GM12891 (cell line): Measurements from ENCODE around the gene HDAC2.
"Not testable (repeated sequence)": the region's sequence is repeated elsewhere in the genome, so short reads cannot be mapped to it uniquely, and the experiment has no call there.

Experiments used
- DNase-seq: peaks from one replicate; pipeline ENCODE4 v3.0.0; 2011; ENCODE audit warnings: low spot score; ENCODE audit not compliant: insufficient read length
- FAIRE-seq: peaks from 2 replicates; lab custom pipeline; 2011; peaks lifted over from hg19 to GRCh38; lab: Jason Lieb, UNC
- PAX5 ChIP-seq: IDR thresholded peaks from 2 replicates; pipeline ENCODE4 v1.6.1; 2011; ENCODE audit warnings: low read length, moderate library complexity, mild to moderate bottlenecking; ENCODE audit not compliant: insufficient read depth, severe bottlenecking
- POLR2A ChIP-seq: IDR thresholded peaks from 2 replicates; pipeline ENCODE4 v1.6.1; 2011; ENCODE audit warnings: low read depth, low read length, control low read depth
- POLR2AphosphoS5 ChIP-seq: IDR thresholded peaks from 2 replicates; pipeline ENCODE4 v1.6.1; 2011; ENCODE audit warnings: low read depth, low read length, control low read depth
- POU2F2 ChIP-seq: IDR thresholded peaks from 2 replicates; pipeline ENCODE4 v1.6.1; 2011; ENCODE audit warnings: low read depth, mild to moderate bottlenecking, control low read depth, low read length, moderate library complexity
- SPI1 ChIP-seq: IDR thresholded peaks from 2 replicates; pipeline ENCODE4 v1.6.1; 2011; ENCODE audit warnings: low read depth, low read length, control low read depth
- TAF1 ChIP-seq: IDR thresholded peaks from 2 replicates; pipeline ENCODE4 v1.6.1; 2011; ENCODE audit warnings: low read depth, low read length, control low read depth

HDAC2 gene

GRCh38 chr6:113949499-113949898, 21.4 kb downstream of the HDAC2 start:
- DNase-seq (no peak), FAIRE-seq (no peak)
- TF ChIP-seq PAX5 (no peak), POLR2AphosphoS5 (no peak), SPI1 (no peak), POLR2A (no peak), TAF1 (no peak), POU2F2 (no peak)

DNA sequence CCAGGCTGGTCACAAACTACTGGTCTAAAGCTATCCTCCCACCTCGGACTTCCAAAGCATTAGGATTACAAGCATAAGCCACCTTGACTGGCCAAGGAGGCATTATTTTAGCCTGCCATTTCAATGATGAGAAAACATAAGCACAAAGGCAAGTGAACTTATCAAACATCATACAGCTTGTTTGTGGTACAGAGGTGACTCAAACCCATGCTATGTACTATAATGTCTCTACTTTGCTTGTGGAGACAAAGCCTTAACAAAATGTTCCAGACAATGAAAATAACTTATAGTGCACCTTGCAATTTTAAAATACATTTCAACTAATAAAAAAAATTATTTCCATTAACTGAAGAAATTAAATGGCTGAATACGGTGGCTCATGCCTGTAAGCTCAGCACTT, 26.2 kb downstream of the HDAC2 start:
- no peak for FAIRE-seq
- DNase-seq, result no peak
- no peak for TF ChIP-seq POU2F2
- TF ChIP-seq POLR2AphosphoS5, result no peak
- TF ChIP-seq PAX5, result no peak
- TF ChIP-seq POLR2A, result no peak
- TF ChIP-seq SPI1, result no peak
- TF ChIP-seq TAF1, result no peak

GRCh38 chr6:113939825-113940224, 31.1 kb downstream of the HDAC2 start:
- no peak for TF ChIP-seq PAX5
- no peak for TF ChIP-seq POLR2AphosphoS5
- no peak for TF ChIP-seq POLR2A
- TF ChIP-seq TAF1, result no peak
- TF ChIP-seq POU2F2, result no peak
- no peak for TF ChIP-seq SPI1
- FAIRE-seq, result no peak
- DNase-seq, result no peak

GRCh38 chr6:113936093-113936934, 34.6 kb downstream of the HDAC2 start:
- TF ChIP-seq TAF1, result no peak
- no peak for TF ChIP-seq PAX5
- TF ChIP-seq POLR2AphosphoS5, result no peak
- TF ChIP-seq POU2F2, result no peak
- no peak for TF ChIP-seq POLR2A
- TF ChIP-seq SPI1, result no peak
- FAIRE-seq, result peak; percentile 54

DNA sequence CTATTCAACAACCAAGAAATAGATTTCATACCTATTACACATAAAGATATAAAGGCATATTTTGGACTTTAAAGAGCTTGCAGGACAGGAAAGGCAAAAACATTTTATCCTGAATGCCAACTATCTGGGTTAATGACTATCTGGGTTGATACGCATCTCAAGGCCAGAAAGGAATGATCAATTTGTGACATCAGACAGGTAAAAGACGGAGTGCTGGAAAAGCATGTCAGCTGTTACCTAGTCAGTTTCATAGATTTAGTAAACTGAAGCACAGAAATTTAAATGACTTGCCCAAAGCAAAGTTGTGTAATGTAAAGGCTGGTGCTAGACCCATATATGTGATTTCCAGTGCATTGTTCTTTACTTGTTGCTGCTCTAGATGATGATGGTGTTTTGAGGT, 36.8 kb downstream of the HDAC2 start:
- peak; percentile 23 for FAIRE-seq
- TF ChIP-seq PAX5 (no peak), TAF1 (no peak), POU2F2 (no peak), POLR2A (no peak), SPI1 (no peak), POLR2AphosphoS5 (no peak)

More at GRCh38 chr6:113936093-113936934, 34.6 kb downstream of the HDAC2 start:
- no peak for DNase-seq

GRCh38 chr6:113931907-113932306, 39.0 kb downstream of the HDAC2 start:
- DNase-seq, FAIRE-seq: not testable (repeated sequence)

More for the DNA sequence above, 36.8 kb downstream of the HDAC2 start:
- no peak for DNase-seq

- no peak for TF ChIP-seq TAF1
- TF ChIP-seq POU2F2, result no peak
- no peak for TF ChIP-seq SPI1
- TF ChIP-seq PAX5, result no peak
- no peak for TF ChIP-seq POLR2AphosphoS5
- TF ChIP-seq POLR2A, result no peak
- FAIRE-seq, result no peak
These were observed 40.8 kb downstream of the HDAC2 start for GRCh38 chr6:113930183-113930582.

GRCh38 chr6:113927001-113927400, 43.9 kb downstream of the HDAC2 start:
- peak; percentile 5 for FAIRE-seq

More at GRCh38 chr6:113930183-113930582, 40.8 kb downstream of the HDAC2 start:
- DNase-seq, result no peak

GRCh38 chr6:113925378-113925777, 45.6 kb downstream of the HDAC2 start:
- TF ChIP-seq POU2F2 (no peak), SPI1 (no peak), POLR2AphosphoS5 (no peak), PAX5 (no peak), POLR2A (no peak), TAF1 (no peak)
- FAIRE-seq (no peak), DNase-seq (no peak)

More at GRCh38 chr6:113927001-113927400, 43.9 kb downstream of the HDAC2 start:
- no peak for TF ChIP-seq POLR2AphosphoS5
- TF ChIP-seq POLR2A, result no peak
- no peak for TF ChIP-seq POU2F2
- TF ChIP-seq TAF1, result no peak
- TF ChIP-seq SPI1, result no peak
- TF ChIP-seq PAX5, result no peak
- DNase-seq, result no peak
